H1 (cell line): ENCODE results near the gene PPP1R12B. TPM values are rescaled to one million over a fixed set of nuclear protein-coding genes. Genes with fewer than 3 reads are reported as not detected.

Source experiments
- CTCF ChIA-PET: fragments of 300-600 bp; sonication (Branson Sonifier 250); formaldehyde crosslinking; loops from one replicate; lab custom pipeline; 2021; ENCODE audit not compliant: partially characterized antibody; lab: Charles Lee
- POLR2A ChIA-PET: fragments of 300-600 bp; sonication (Branson Sonifier 250); formaldehyde crosslinking; loops from one replicate; lab custom pipeline; 2021; ENCODE audit warnings: inconsistent platforms; ENCODE audit not compliant: partially characterized antibody; lab: Charles Lee
- DNase-seq, 2 experiments: peaks; one replicate each; pipeline versions ENCODE4 v3.0.0 to v3.0.0-alpha.2; 2010 to 2022; ENCODE audit warnings: low spot score in 2 of 2, low read depth in 1 of 2, mixed read lengths in 1 of 2
- FAIRE-seq: peaks from 2 replicates; lab custom pipeline; 2011; peaks lifted over from hg19 to GRCh38; lab: Jason Lieb, UNC
- H2AFZ ChIP-seq: 2 replicates; pipeline ENCODE4 v1.8.1; 2012; ENCODE audit warnings: low read length, inconsistent platforms
- H2AK5ac ChIP-seq: 2 replicates; pipeline ENCODE4 v1.6.1; 2013; ENCODE audit warnings: low read depth, low read length
- H2BK120ac ChIP-seq: replicated peaks from 2 replicates; pipeline ENCODE3; 2013; ENCODE audit warnings: low read depth, low read length, inconsistent platforms
- H2BK12ac ChIP-seq: 2 replicates; pipeline ENCODE4 v1.6.1; 2013; ENCODE audit warnings: low read depth, low read length
- H2BK15ac ChIP-seq: 2 replicates; pipeline ENCODE4 v1.6.1; 2013; ENCODE audit warnings: low read length
- H2BK20ac ChIP-seq: 2 replicates; pipeline ENCODE4 v1.6.1; 2013; ENCODE audit warnings: low read length
- H2BK5ac ChIP-seq: 2 replicates; pipeline ENCODE4 v1.6.1; 2013; ENCODE audit warnings: low read depth, low read length
- H3K14ac ChIP-seq: 2 replicates; pipeline ENCODE4 v1.6.1; 2013; ENCODE audit warnings: inconsistent platforms; ENCODE audit not compliant: insufficient read length
- H3K18ac ChIP-seq: 2 replicates; pipeline ENCODE4 v1.6.1; 2013; ENCODE audit warnings: low read length; ENCODE audit errors: extremely low read depth
- H3K23ac ChIP-seq: 2 replicates; pipeline ENCODE4 v1.6.1; 2013; ENCODE audit warnings: inconsistent platforms; ENCODE audit not compliant: insufficient read length
- H3K23me2 ChIP-seq: 2 replicates; pipeline ENCODE4 v1.6.1; 2013; ENCODE audit warnings: low read depth, low read length
- H3K27ac ChIP-seq: 2 replicates; pipeline ENCODE4 v1.6.1; 2011; ENCODE audit warnings: low read depth, low read length, inconsistent platforms
- H3K27me3 ChIP-seq, 4 experiments: replicated peaks in 1 of 4; 1 replicate in 1 of 4; 2 replicates in 3 of 4; pipeline versions ENCODE4 v1.6.1 to v1.8.1; 2011 to 2013; ENCODE audit warnings: low read length in 3 of 4, mild to moderate bottlenecking in 3 of 4, inconsistent platforms in 2 of 4, mixed read lengths in 2 of 4, moderate library complexity in 1 of 4; ENCODE audit not compliant: control insufficient read depth in 3 of 4, insufficient read depth in 3 of 4; ENCODE audit errors: extremely low read depth in 1 of 4
- H3K36me3 ChIP-seq, 4 experiments: 2 replicates each; pipeline versions ENCODE4 v1.6.1 to v1.8.1; 2011 to 2013; ENCODE audit warnings: mild to moderate bottlenecking in 4 of 4, low read length in 3 of 4, moderate library complexity in 2 of 4, control low read depth in 1 of 4, inconsistent platforms in 1 of 4; ENCODE audit not compliant: insufficient read depth in 4 of 4, control insufficient read depth in 2 of 4
- H3K4ac ChIP-seq: replicated peaks from 2 replicates; pipeline ENCODE3; 2013; ENCODE audit warnings: low read length, low read depth, mixed read lengths, inconsistent platforms; ENCODE audit not compliant: insufficient read length
- H3K4me1 ChIP-seq, 4 experiments: replicated peaks in 1 of 4; 1 replicate in 1 of 4; 2 replicates in 3 of 4; pipeline versions ENCODE4 v1.6.1 to v1.8.1; 2011 to 2013; ENCODE audit warnings: low read length in 3 of 4, inconsistent platforms in 2 of 4, mixed read lengths in 1 of 4; ENCODE audit not compliant: insufficient read depth in 4 of 4, control insufficient read depth in 3 of 4
- H3K4me2 ChIP-seq, 2 experiments: 2 replicates each; pipeline versions ENCODE4 v1.6.1 to v1.8.1; 2011 to 2013; ENCODE audit warnings: low read depth in 2 of 2, low read length in 2 of 2, control low read depth in 1 of 2, inconsistent platforms in 1 of 2, mild to moderate bottlenecking in 1 of 2; ENCODE audit not compliant: insufficient read depth in 1 of 2
- H3K4me3 ChIP-seq, 4 experiments: fragments of 200-600, 300-600 bp in 1 of 4; sonication (generic), shearing (Covaris generic), sonication (Bioruptor Twin) in 1 of 4; 2 replicates each; pipeline versions ENCODE4 v1.5.1 to v1.8.1; 2011 to 2016; ENCODE audit warnings: low read length in 4 of 4, low read depth in 3 of 4, control low read depth in 2 of 4, inconsistent platforms in 2 of 4, mild to moderate bottlenecking in 2 of 4, mixed read lengths in 1 of 4, moderate library complexity in 1 of 4; ENCODE audit not compliant: insufficient read depth in 2 of 4; ENCODE audit errors: extremely low read depth in 1 of 4
- H3K56ac ChIP-seq: replicated peaks from 2 replicates; pipeline ENCODE3; 2013; ENCODE audit warnings: low read depth, mild to moderate bottlenecking, mixed read lengths, low read length, inconsistent platforms; ENCODE audit not compliant: insufficient read length
- H3K79me1 ChIP-seq: 2 replicates; pipeline ENCODE4 v1.6.1; 2013; ENCODE audit warnings: low read depth, low read length, control low read depth
- H3K79me2 ChIP-seq, 2 experiments: 2 replicates each; pipeline versions ENCODE4 v1.6.1 to v1.8.1; 2012 to 2013; ENCODE audit warnings: low read length in 2 of 2, mild to moderate bottlenecking in 2 of 2, inconsistent platforms in 1 of 2; ENCODE audit not compliant: insufficient read depth in 2 of 2, control insufficient read depth in 1 of 2
- H3K9ac ChIP-seq, 4 experiments: replicated peaks in 1 of 4; 1 replicate in 1 of 4; 2 replicates in 3 of 4; pipeline versions ENCODE4 v1.6.1 to v1.8.1; 2011 to 2013; ENCODE audit warnings: low read depth in 3 of 4, low read length in 3 of 4, control low read depth in 2 of 4, mild to moderate bottlenecking in 2 of 4, moderate library complexity in 2 of 4, inconsistent platforms in 1 of 4; ENCODE audit errors: extremely low read depth in 1 of 4
- H3K9me3 ChIP-seq, 2 experiments: 2 replicates each; pipeline versions ENCODE4 v1.6.1 to v1.8.1; 2012 to 2013; ENCODE audit warnings: mild to moderate bottlenecking in 2 of 2, moderate library complexity in 2 of 2, control low read depth in 1 of 2, inconsistent platforms in 1 of 2, low read depth in 1 of 2, low read length in 1 of 2, mixed read lengths in 1 of 2; ENCODE audit not compliant: insufficient read depth in 2 of 2
- H4K20me1 ChIP-seq, 2 experiments: replicated peaks in 1 of 2; 2 replicates each; pipeline versions ENCODE3 to v1.8.1; 2011 to 2013; ENCODE audit warnings: inconsistent platforms in 2 of 2, low read length in 2 of 2, mild to moderate bottlenecking in 1 of 2; ENCODE audit not compliant: insufficient read depth in 2 of 2, control insufficient read depth in 1 of 2
- H4K5ac ChIP-seq: 2 replicates; pipeline ENCODE4 v1.6.1; 2013; ENCODE audit warnings: low read length, low read depth, mixed read lengths, inconsistent platforms; ENCODE audit not compliant: insufficient read length
- H4K8ac ChIP-seq: 2 replicates; pipeline ENCODE4 v1.8.0; 2013; ENCODE audit warnings: mild to moderate bottlenecking, moderate library complexity, low read length, inconsistent platforms; ENCODE audit not compliant: insufficient read depth; ENCODE audit errors: extremely low read depth
- H4K91ac ChIP-seq: replicated peaks from 2 replicates; pipeline ENCODE3; 2013; ENCODE audit warnings: low read length, mixed read lengths, inconsistent platforms; ENCODE audit not compliant: insufficient read length
- CTCF ChIP-seq, 3 experiments: IDR thresholded peaks; 1 replicate in 2 of 3; 2 replicates in 1 of 3; pipeline versions ENCODE4 v1.5.1 to v1.6.1; 2011; ENCODE audit warnings: low read length in 3 of 3, mild to moderate bottlenecking in 3 of 3, inconsistent platforms in 2 of 3, low read depth in 1 of 3, moderate library complexity in 1 of 3; ENCODE audit not compliant: insufficient read depth in 1 of 3; ENCODE audit errors: control extremely low read depth in 1 of 3
- EGR1 ChIP-seq: IDR thresholded peaks from 2 replicates; pipeline ENCODE4 v1.6.1; 2011; ENCODE audit warnings: low read depth, low read length, borderline replicate concordance
- RAD21 ChIP-seq, 2 experiments: IDR thresholded peaks in 1 of 2; conservative IDR thresholded peaks in 1 of 2; 2 replicates each; pipeline ENCODE4 v1.6.1; 2011; ENCODE audit warnings: low read depth in 2 of 2, low read length in 2 of 2, improper control_type of control experiment in 1 of 2, inconsistent platforms in 1 of 2, mild to moderate bottlenecking in 1 of 2, moderate library complexity in 1 of 2
- SP4 ChIP-seq: IDR thresholded peaks from 2 replicates; pipeline ENCODE4 v1.6.1; 2012; ENCODE audit warnings: low read length, inconsistent platforms
- WGBS, 2 experiments: shearing (Covaris generic) in 1 of 2; methylation state at CpG; one replicate each; pipeline versions ENCODE4 v1.1.6 to v1.1.7; 2013 to 2015; ENCODE audit warnings: low lambda C conversion rate in 2 of 2, mixed read lengths in 2 of 2, inconsistent platforms in 1 of 2, low coverage in 1 of 2, missing lambda C conversion rate in 1 of 2; ENCODE audit not compliant: insufficient replicate concordance in 2 of 2, insufficient coverage in 1 of 2, insufficient read length in 1 of 2; ENCODE audit errors: extremely low coverage in 1 of 2, missing lambda C conversion rate in 1 of 2; 5-methylcytosine and 5-hydroxymethylcytosine counted together
- polyA plus RNA-seq, 7 experiments: library from polyadenylated mRNA; depleted of rRNA in 3 of 7; stranded (reverse) in 5 of 7; unstranded in 2 of 7; fragments of >200 nt in 5 of 7; fragments of 200-250 nt in 2 of 7; gene quantifications; 1 replicate in 5 of 7; 2 replicates in 1 of 7; 4 replicates in 1 of 7; pipeline versions ENCODE4 v1.2.1 to v1.2.3, GENCODE V29; 2011 to 2013; ENCODE audit warnings: missing spikeins in 2 of 7, mixed read lengths in 2 of 7
- total RNA-seq: library from RNA; stranded (reverse); fragmentation: NEBNext Ultra II Directional; extraction: Animal tissue kit (Norgen Biotek cat#: 25700); gene quantifications from 2 replicates; pipeline ENCODE4 v1.2.1, GENCODE V29; 2021

The PPP1R12B gene
- total and polyA plus RNA-seq, 2 of the 8 experiments (the other 6 are each of a cell fraction or from before 2014, with no cell fraction given): 7.9 to 18.7 TPM

- Histone ChIP-seq H3K56ac (no peak overlapping the region), H3K4me2 (no peak overlapping the region), H4K5ac (no peak overlapping the region), H3K14ac (no peak overlapping the region), H2BK120ac (no peak overlapping the region), H3K23me2 (no peaks in the 10 kb centered on the region), H2BK5ac (no peak overlapping the region), H2BK20ac (no peak overlapping the region; the same call in 1 of the 2 replicates), H4K91ac (no peak overlapping the region), H3K23ac (no peak overlapping the region), H4K20me1 (peaks cover 2% of the 10 kb centered on the region in 2 experiments), H4K8ac (0 out of 2 replicates have a peak overlapping the region, but pooled peaks have one; percentile 12), H2AK5ac (no peak overlapping the region), H2BK15ac (no peak overlapping the region), H3K9me3 (no peaks in the 10 kb centered on the region), H3K4me1 (no peaks in the 10 kb centered on the region), H3K4me3 (no peak overlapping the region), H3K79me1 (no peaks in the 10 kb centered on the region), H3K18ac (no peak overlapping the region), H3K79me2 (no peaks in the 10 kb centered on the region), H3K27ac (no peak overlapping the region), H3K9ac (no peak overlapping the region), H3K27me3 (no peaks in the 10 kb centered on the region), H3K4ac (no peak overlapping the region), H3K36me3 (no peaks in the 10 kb centered on the region), H2AFZ (no peak overlapping the region), H2BK12ac (no peak overlapping the region)
- peak; percentile 51 to 72 for DNase-seq
- peak; percentile 82 for FAIRE-seq
- POLR2A ChIA-PET: interaction anchor here (1.1 kb wide), 1 partner anchor 17 kb away, joined by 3 read pairs; no protein-coding TSS in a partner anchor
- TF ChIP-seq RAD21 (IDR thresholded peaks at IDR 0.05 in 1 of 2, conservative IDR thresholded peaks at IDR 0.05 in 1 of 2; ENCODE audit: low read depth in 2 of 2, low read length in 2 of 2) (peak; percentile 89 to 92), EGR1 (0 out of 2 replicates have a peak, but pooled peaks have one; percentile 52), CTCF (IDR thresholded peaks at IDR 0.05; ENCODE audit: control extremely low read depth in 1 of 3, insufficient read depth in 1 of 3, low read depth in 1 of 3, low read length in 3 of 3) (peak; percentile 80 to 96 (median 87)), SP4 (no peak)
- WGBS, 2 experiments: 72% methylated on average over 16 of the region's 16 CpGs; no CpG with 5 or more reads in 1 of the 2 experiments
- CTCF ChIA-PET: interaction anchor here (0.6 to 3.1 kb wide), 53 partner anchors 8 to 411 kb away, joined by 3 to 24 read pairs (median 5); no protein-coding TSS in a partner anchor
These were observed 251.4 kb downstream of the PPP1R12B start for GRCh38 chr1:202599669-202600431.
